Ovary (tissue), 3 donors: ENCODE data around the gene JAK1.

ENCODE experiments used
- CTCF ChIP-seq, 3 donors: fragments of 450-650 bp in 2 of 3; fragments of 200-600 bp in 1 of 3; IDR thresholded peaks; one replicate each; pipeline versions ENCODE4 v1.5.1 to v1.8.0; 2016 to 2022; ENCODE audit warnings: antibody characterized with exemption in 3 of 3, mild to moderate bottlenecking in 1 of 3
- POLR2A ChIP-seq: fragments of 450-650 bp; IDR thresholded peaks from one replicate; pipeline ENCODE4 v1.6.1; 2017; ENCODE audit warnings: antibody characterized with exemption, mild to moderate bottlenecking, moderate library complexity
- donor health status: DM: no; HTN: no; CAD: no.

GRCh38 chr1:64956010-64956640 lies 10.2 kb downstream of the JAK1 start:
- TF ChIP-seq CTCF (IDR thresholded peaks at IDR 0.05) (no peak), POLR2A (no peak)
